ENCODE results near the gene HGD.

GRCh38 chr3:120705884-120706582 lies 24.0 kb upstream of the HGD start:
- no peak for TF ChIP-seq POLR2A (IDR thresholded peaks at IDR 0.05)
- no peak for TF ChIP-seq CTCF (IDR thresholded peaks at IDR 0.05)
